ENCODE results near the gene ADGRF3.
"Not testable (repeated sequence)": the region's sequence is repeated elsewhere in the genome, so short reads cannot be mapped to it uniquely, and the experiment has no call there.

ADGRF3 gene

DNA sequence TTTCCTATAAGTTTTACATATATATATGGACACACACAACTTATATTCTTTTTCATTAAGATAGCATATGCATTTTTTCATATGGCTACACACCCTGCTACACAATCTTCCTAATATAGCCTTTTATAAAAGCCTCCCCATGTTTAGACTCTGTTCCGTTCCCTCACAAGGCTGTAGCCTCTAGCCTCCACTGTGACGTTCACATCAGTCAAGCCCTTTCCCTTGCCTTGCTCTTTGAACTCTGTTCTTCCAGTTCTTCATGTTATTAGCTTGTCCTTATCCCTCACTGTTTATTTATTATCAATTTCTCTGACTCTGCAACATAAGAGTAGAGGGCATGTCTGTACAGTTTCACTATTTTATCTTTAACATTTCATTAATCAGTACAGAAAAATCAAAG is 63.0 kb downstream of the ADGRF3 start:
- in situ Hi-C loops (cut with MboI; ENCODE audit: low sequenced_read_pairs): no loop called here

- in situ Hi-C loops (cut with MboI; ENCODE audit: low sequenced_read_pairs): no loop called here
These were observed 65.4 kb downstream of the ADGRF3 start for GRCh38 chr2:26281226-26281625.

GRCh38 chr2:26279886-26280285 is 66.7 kb downstream of the ADGRF3 start:
- in situ Hi-C loops (cut with MboI; ENCODE audit: low sequenced_read_pairs): no loop called here

GRCh38 chr2:26276484-26277227 is 69.9 kb downstream of the ADGRF3 start:
- in situ Hi-C loops (cut with MboI; ENCODE audit: low sequenced_read_pairs): no loop called here

- in situ Hi-C loops (cut with MboI; ENCODE audit: low sequenced_read_pairs): no loop called here
These were observed 72.5 kb downstream of the ADGRF3 start for GRCh38 chr2:26274058-26274613.

- in situ Hi-C loops (cut with MboI; ENCODE audit: low sequenced_read_pairs): no loop called here
These were observed 73.1 kb downstream of the ADGRF3 start for GRCh38 chr2:26273501-26273900.

DNA sequence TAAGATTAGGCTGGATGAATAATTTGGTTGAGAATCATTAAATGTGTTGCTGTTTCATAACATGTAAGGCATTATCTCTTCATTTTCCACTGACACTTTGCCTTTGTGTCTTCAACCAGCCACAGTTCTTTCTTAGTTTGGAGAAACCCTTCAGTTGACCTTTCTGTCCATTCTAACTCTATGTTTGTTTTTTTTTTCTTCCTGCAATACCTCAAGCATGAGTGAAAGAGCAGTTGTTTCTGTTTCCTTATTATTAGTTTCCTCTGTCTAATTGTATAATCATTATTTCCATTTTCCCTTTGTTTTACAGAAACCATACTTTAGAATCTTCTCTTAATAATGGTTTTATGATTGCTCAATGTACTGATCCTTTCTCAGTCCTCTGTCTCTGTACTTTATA is 76.2 kb downstream of the ADGRF3 start:
- in situ Hi-C loops (cut with MboI; ENCODE audit: low sequenced_read_pairs): no loop called here

DNA sequence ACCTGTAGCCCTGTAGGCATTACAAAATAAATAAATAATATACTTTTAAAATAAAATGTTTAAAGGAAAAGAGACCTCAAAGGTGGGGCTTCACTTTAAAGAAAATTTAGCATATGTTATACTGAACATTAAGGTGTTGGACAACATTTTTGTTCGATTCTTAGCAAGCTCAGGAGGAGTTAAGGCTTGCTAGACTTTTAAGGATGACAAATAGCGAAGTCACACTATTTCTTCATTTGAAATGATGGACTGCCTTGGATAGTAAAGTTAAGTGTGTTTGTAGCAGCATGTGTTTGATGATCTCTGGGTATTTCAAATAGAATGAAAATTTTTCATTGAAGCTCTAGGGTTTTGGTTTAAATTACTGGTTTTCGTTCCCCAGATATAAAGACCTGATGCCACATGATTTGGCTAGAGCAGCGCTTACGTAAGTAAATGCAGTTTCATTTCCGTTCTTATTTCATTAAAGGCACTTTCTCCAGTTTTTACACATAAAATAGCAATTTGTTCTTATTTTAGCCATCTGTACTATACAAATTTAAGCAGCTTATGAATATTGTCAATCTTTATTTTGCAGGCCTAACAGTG is 76.9 kb downstream of the ADGRF3 start:
- in situ Hi-C loops (cut with MboI; ENCODE audit: low sequenced_read_pairs): no loop called here

DNA sequence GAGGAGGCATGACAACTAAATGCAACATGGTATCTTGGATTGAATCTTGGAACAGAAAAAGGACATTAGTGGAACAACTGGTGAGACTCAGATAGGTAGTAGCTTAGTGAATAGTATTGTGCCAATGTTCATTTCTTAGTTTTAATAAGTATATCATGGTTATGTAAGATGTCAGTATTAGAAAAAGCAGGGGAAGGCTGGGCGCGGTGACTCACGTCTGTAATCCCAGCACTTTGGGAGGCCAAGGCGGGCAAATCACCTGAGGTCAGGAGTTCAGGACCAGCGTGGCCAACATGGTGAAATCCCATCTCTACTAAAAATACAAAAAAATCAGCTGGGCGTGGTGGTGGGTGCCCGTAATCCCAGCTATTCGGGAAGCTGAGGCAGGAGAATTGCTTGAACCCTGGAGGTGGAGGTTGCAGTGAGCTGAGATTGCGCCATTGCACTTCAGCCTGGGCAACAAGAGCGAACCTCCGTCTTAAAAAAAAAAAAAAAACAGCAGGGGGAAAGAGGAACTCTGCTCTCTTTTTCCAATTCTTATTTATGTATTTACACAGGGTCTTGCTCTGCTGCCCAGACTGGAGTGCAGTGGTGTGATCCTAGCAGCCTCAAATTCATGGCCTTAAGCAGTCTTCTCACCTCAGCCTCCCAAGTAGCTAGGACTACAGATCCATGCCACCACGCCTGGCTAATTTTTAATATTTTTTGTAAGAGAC is 77.8 kb downstream of the ADGRF3 start:
- in situ Hi-C loops (cut with MboI; ENCODE audit: low sequenced_read_pairs): not testable (repeated sequence)

GRCh38 chr2:26268213-26268612 is 78.4 kb downstream of the ADGRF3 start:
- in situ Hi-C loops (cut with MboI; ENCODE audit: low sequenced_read_pairs): no loop called here

- in situ Hi-C loops (cut with MboI; ENCODE audit: low sequenced_read_pairs): not testable (repeated sequence)
These were observed 87.8 kb downstream of the ADGRF3 start for GRCh38 chr2:26258836-26259235.
